Neuronal stem cell (in vitro differentiated cells): Measurements from ENCODE around the gene LRRC37A3.
"Not testable (repeated sequence)": the region's sequence is repeated elsewhere in the genome, so short reads cannot be mapped to it uniquely, and the experiment has no call there.

Source experiments
- DNase-seq: peaks from one replicate; pipeline ENCODE4 v3.0.0-alpha.2; 2013; ENCODE audit warnings: low spot score
- H2AFZ ChIP-seq: one replicate; pipeline ENCODE4 v1.6.1; 2013; ENCODE audit warnings: mild to moderate bottlenecking, low read length, inconsistent platforms
- H2AK5ac ChIP-seq: 2 replicates; pipeline ENCODE4 v1.6.1; 2013; ENCODE audit warnings: low read depth, mild to moderate bottlenecking, inconsistent platforms, low read length, moderate library complexity, mixed read lengths
- H2BK120ac ChIP-seq: 2 replicates; pipeline ENCODE4 v1.6.1; 2013; ENCODE audit warnings: low read depth, mild to moderate bottlenecking, inconsistent platforms, low read length, moderate library complexity, mixed read lengths
- H2BK12ac ChIP-seq: one replicate; pipeline ENCODE4 v1.6.1; 2013; ENCODE audit warnings: low read length, inconsistent platforms
- H2BK15ac ChIP-seq: 2 replicates; pipeline ENCODE4 v1.6.1; 2013; ENCODE audit warnings: mild to moderate bottlenecking, low read length, inconsistent platforms, mixed read lengths
- H2BK5ac ChIP-seq: one replicate; pipeline ENCODE4 v1.6.1; 2013; ENCODE audit warnings: inconsistent platforms, mild to moderate bottlenecking, low read length, moderate library complexity
- H3K14ac ChIP-seq: one replicate; pipeline ENCODE4 v1.6.1; 2013; ENCODE audit warnings: low read length, inconsistent platforms
- H3K18ac ChIP-seq: 2 replicates; pipeline ENCODE4 v1.6.1; 2013; ENCODE audit warnings: low read length, inconsistent platforms
- H3K23ac ChIP-seq: 2 replicates; pipeline ENCODE4 v1.6.1; 2013; ENCODE audit warnings: low read depth, mild to moderate bottlenecking, mixed read lengths, low read length, inconsistent platforms; ENCODE audit not compliant: poor library complexity
- H3K27ac ChIP-seq: replicated peaks from 3 replicates; pipeline ENCODE4 v1.5.1; 2013; ENCODE audit warnings: low read length, inconsistent platforms
- H3K27me3 ChIP-seq, 3 experiments: 2 replicates each; pipeline ENCODE4 v1.6.1; 2013; ENCODE audit warnings: low read length in 3 of 3, mild to moderate bottlenecking in 2 of 3, inconsistent platforms in 1 of 3, low read depth in 1 of 3, mixed read lengths in 1 of 3, moderate library complexity in 1 of 3; ENCODE audit not compliant: control insufficient read depth in 3 of 3, insufficient read depth in 3 of 3
- H3K36me3 ChIP-seq, 2 donors: replicated peaks in 1 of 2; 2 replicates each; pipeline ENCODE4 v1.6.1; 2013; ENCODE audit warnings: low read length in 2 of 2; ENCODE audit not compliant: control insufficient read depth in 2 of 2, insufficient read depth in 2 of 2
- H3K4ac ChIP-seq: 2 replicates; pipeline ENCODE4 v1.6.1; 2013; ENCODE audit warnings: inconsistent platforms, mild to moderate bottlenecking, low read length, moderate library complexity
- H3K4me1 ChIP-seq, 2 donors: 1 replicate in 1 of 2; 2 replicates in 1 of 2; pipeline ENCODE4 v1.6.1; 2013; ENCODE audit warnings: low read length in 2 of 2, low read depth in 1 of 2; ENCODE audit not compliant: control insufficient read depth in 2 of 2, insufficient read depth in 1 of 2
- H3K4me2 ChIP-seq: one replicate; pipeline ENCODE4 v1.6.1; 2013; ENCODE audit warnings: mild to moderate bottlenecking, low read length, inconsistent platforms; ENCODE audit not compliant: insufficient read depth, poor library complexity, severe bottlenecking
- H3K4me3 ChIP-seq, 2 donors: 2 replicates each; pipeline ENCODE4 v1.5.1; 2013; ENCODE audit warnings: low read length in 2 of 2, mild to moderate bottlenecking in 2 of 2, inconsistent platforms in 1 of 2, moderate library complexity in 1 of 2
- H3K79me1 ChIP-seq: one replicate; pipeline ENCODE4 v1.6.1; 2013; ENCODE audit warnings: low read depth, mild to moderate bottlenecking, inconsistent platforms, low read length, moderate library complexity
- H3K9ac ChIP-seq: one replicate; pipeline ENCODE4 v1.6.1; 2013; ENCODE audit warnings: mild to moderate bottlenecking, low read depth, low read length, inconsistent platforms; ENCODE audit not compliant: poor library complexity
- H3K9me3 ChIP-seq, 2 donors: replicated peaks in 1 of 2; 2 replicates each; pipeline versions ENCODE3 to v1.6.1; 2013; ENCODE audit warnings: low read length in 2 of 2, mild to moderate bottlenecking in 2 of 2, inconsistent platforms in 1 of 2, low read depth in 1 of 2, mixed read lengths in 1 of 2, moderate library complexity in 1 of 2; ENCODE audit not compliant: control insufficient read depth in 2 of 2, insufficient read depth in 1 of 2
- H4K8ac ChIP-seq: one replicate; pipeline ENCODE4 v1.6.1; 2013; ENCODE audit warnings: low read depth, mild to moderate bottlenecking, inconsistent platforms, low read length, moderate library complexity
- H4K91ac ChIP-seq: one replicate; pipeline ENCODE4 v1.6.1; 2013; ENCODE audit warnings: low read length, low read depth, mild to moderate bottlenecking, inconsistent platforms; ENCODE audit not compliant: poor library complexity
- WGBS, 2 donors: extraction: QIAGEN DNeasy Blood & Tissue Kit; methylation state at CpG; one replicate each; pipeline ENCODE4 v1.1.7; 2013; ENCODE audit warnings: missing lambda C conversion rate in 2 of 2, mixed read lengths in 1 of 2; ENCODE audit not compliant: insufficient read length in 2 of 2, insufficient replicate concordance in 1 of 2; ENCODE audit errors: extremely low coverage in 2 of 2; 5-methylcytosine and 5-hydroxymethylcytosine counted together

The LRRC37A3 gene

DNA sequence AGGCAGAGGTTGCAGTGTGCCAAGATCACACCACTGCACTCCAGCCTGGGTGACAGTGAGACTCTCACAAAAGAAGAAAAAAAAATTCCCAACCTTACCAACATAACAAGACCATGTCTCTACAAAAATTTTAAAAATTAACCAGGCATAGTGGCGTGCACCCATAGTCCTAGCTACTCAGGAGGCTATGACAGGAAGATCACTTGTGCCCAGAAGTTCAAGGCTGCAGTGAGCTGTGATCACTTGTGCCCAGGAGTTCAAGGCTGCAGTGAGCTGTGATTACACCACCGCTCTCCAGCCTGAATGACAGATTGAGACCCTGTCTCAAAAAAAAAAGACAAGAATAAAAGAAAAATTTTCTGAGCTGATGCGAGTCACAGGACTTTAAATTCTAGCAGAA lies 13.6 kb upstream of the LRRC37A3 start:
- H3K4me2 ChIP-seq, H3K23ac ChIP-seq, H2BK12ac ChIP-seq, H2BK5ac ChIP-seq, H2AFZ ChIP-seq, H3K36me3 ChIP-seq, H3K4ac ChIP-seq, H3K27ac ChIP-seq, H4K8ac ChIP-seq, H2BK120ac ChIP-seq, H2AK5ac ChIP-seq, H3K79me1 ChIP-seq, H3K18ac ChIP-seq, H3K27me3 ChIP-seq, H3K4me3 ChIP-seq, H3K9me3 ChIP-seq, H3K4me1 ChIP-seq, H3K14ac ChIP-seq, DNase-seq, H2BK15ac ChIP-seq, H3K9ac ChIP-seq, H4K91ac ChIP-seq: not testable (repeated sequence)
- no CpG with 5 or more reads among the region's 3 CpGs for WGBS, 2 donors

DNA sequence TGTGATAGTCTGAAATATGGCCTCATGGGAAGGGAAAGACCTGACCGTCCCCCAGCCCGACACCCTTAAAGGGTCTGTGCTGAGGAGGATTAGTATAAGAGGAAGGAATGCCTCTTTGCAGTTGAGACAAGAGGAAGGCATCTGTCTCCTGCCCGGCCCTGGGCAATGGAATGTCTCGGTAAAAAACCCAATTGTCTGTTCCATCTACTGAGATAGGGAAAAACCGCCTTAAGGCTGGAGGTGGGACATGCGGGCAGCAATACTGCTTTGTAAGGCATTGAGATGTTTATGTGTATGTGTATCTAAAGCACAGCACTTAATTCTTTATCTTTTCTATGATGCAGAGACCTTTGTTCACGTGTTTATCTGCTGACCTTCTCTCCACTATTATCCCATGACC lies 11.1 kb upstream of the LRRC37A3 start:
- not testable (repeated sequence) for H2BK5ac ChIP-seq, H4K8ac ChIP-seq, H3K27ac ChIP-seq, H2BK12ac ChIP-seq, H2BK15ac ChIP-seq, H4K91ac ChIP-seq, H2AFZ ChIP-seq, H3K23ac ChIP-seq, H3K4me3 ChIP-seq, DNase-seq, H3K4me2 ChIP-seq, H2BK120ac ChIP-seq, H3K4ac ChIP-seq, H3K9ac ChIP-seq, H2AK5ac ChIP-seq, H3K14ac ChIP-seq, H3K79me1 ChIP-seq, H3K36me3 ChIP-seq, H3K9me3 ChIP-seq, H3K18ac ChIP-seq, H3K27me3 ChIP-seq, H3K4me1 ChIP-seq
- whole genome bisulfite sequencing, 2 donors = no CpG with 5 or more reads among the region's 7 CpGs

- H3K27me3 ChIP-seq, DNase-seq, H3K23ac ChIP-seq, H3K79me1 ChIP-seq, H2BK5ac ChIP-seq, H3K36me3 ChIP-seq, H4K8ac ChIP-seq, H3K27ac ChIP-seq, H3K18ac ChIP-seq, H2BK120ac ChIP-seq, H2BK15ac ChIP-seq, H3K4me1 ChIP-seq, H2AK5ac ChIP-seq, H3K9ac ChIP-seq, H2AFZ ChIP-seq, H2BK12ac ChIP-seq, H3K9me3 ChIP-seq, H3K4me3 ChIP-seq, H3K14ac ChIP-seq, H3K4me2 ChIP-seq, H3K4ac ChIP-seq, H4K91ac ChIP-seq: not testable (repeated sequence)
- WGBS, 2 donors = no CpG with 5 or more reads among the region's 6 CpGs
Observed at GRCh38 chr17:64929419-64930209, 10.3 kb upstream of the LRRC37A3 start.

- not testable (repeated sequence) for H4K91ac ChIP-seq, H3K23ac ChIP-seq, H3K27ac ChIP-seq, H2BK12ac ChIP-seq, H3K4ac ChIP-seq, H3K14ac ChIP-seq, H3K9me3 ChIP-seq, H2BK120ac ChIP-seq, H2BK15ac ChIP-seq, H3K4me1 ChIP-seq, H3K36me3 ChIP-seq, H3K4me2 ChIP-seq, DNase-seq, H3K4me3 ChIP-seq, H3K18ac ChIP-seq, H3K79me1 ChIP-seq, H3K27me3 ChIP-seq, H4K8ac ChIP-seq, H3K9ac ChIP-seq, H2AFZ ChIP-seq, H2AK5ac ChIP-seq, H2BK5ac ChIP-seq
- no CpG with 5 or more reads among the region's 3 CpGs for WGBS, 2 donors
Observed at GRCh38 chr17:64928701-64929100, 9.4 kb upstream of the LRRC37A3 start.
